GM19468 (cell line): ENCODE data around the gene HSD17B8.
"Not testable (repeated sequence)": the region's sequence is repeated elsewhere in the genome, so short reads cannot be mapped to it uniquely, and the experiment has no call there.

Experiments used
- ATAC-seq: cut with Tn5 transposase; IDR thresholded peaks from one replicate; pipeline ENCODE4 v1.9.1; 2021; ENCODE audit warnings: mild to moderate bottlenecking, moderate library complexity, moderate number of reproducible peaks; ENCODE audit not compliant: unreplicated experiment; ENCODE audit errors: extremely low read depth

HSD17B8 gene

GRCh38 chr6:33204165-33204414, 365 bp upstream of the HSD17B8 start:
- no peak for ATAC-seq

- no peak for ATAC-seq
These were observed 954 bp downstream of the HSD17B8 start for GRCh38 chr6:33205191-33206026.

GRCh38 chr6:33206027-33206863, 1.8 kb downstream of the HSD17B8 start:
- ATAC-seq = no peak

GRCh38 chr6:33206864-33207551, 2.6 kb downstream of the HSD17B8 start:
- no peak for ATAC-seq

- ATAC-seq = no peak
These were observed 3.2 kb downstream of the HSD17B8 start for GRCh38 chr6:33207552-33208090.

GRCh38 chr6:33208091-33208967, 3.9 kb downstream of the HSD17B8 start, which contains the start of gene RING1:
RING1 (plus strand) TSS chr6:33208500; CDS start chr6:33208823, 323 bp downstream.
- ATAC-seq = no peak

GRCh38 chr6:33209856-33210255, 5.4 kb downstream of the HSD17B8 start:
- no peak for ATAC-seq

GRCh38 chr6:33211136-33211535, 6.7 kb downstream of the HSD17B8 start:
- no peak for ATAC-seq

GRCh38 chr6:33211666-33212422, 7.4 kb downstream of the HSD17B8 start:
- no peak for ATAC-seq

- ATAC-seq = no peak
These were observed 8.4 kb downstream of the HSD17B8 start for GRCh38 chr6:33212857-33213165.

- no peak for ATAC-seq
These were observed 8.9 kb downstream of the HSD17B8 start for GRCh38 chr6:33213166-33213988.

- no peak for ATAC-seq
These were observed 9.5 kb downstream of the HSD17B8 start for GRCh38 chr6:33213989-33214335.

- no peak for ATAC-seq
These were observed 11.0 kb downstream of the HSD17B8 start for GRCh38 chr6:33215271-33216116.

GRCh38 chr6:33216117-33216649, 11.7 kb downstream of the HSD17B8 start:
- no peak for ATAC-seq

GRCh38 chr6:33217246-33217645, 12.8 kb downstream of the HSD17B8 start:
- ATAC-seq = no peak

GRCh38 chr6:33217681-33218080, 13.2 kb downstream of the HSD17B8 start:
- ATAC-seq = no peak

- not testable (repeated sequence) for ATAC-seq
These were observed 22.2 kb downstream of the HSD17B8 start for GRCh38 chr6:33226503-33227120.
